Measurements from ENCODE around the gene UBE3D.

GRCh38 chr6:82921258-82921657 is 144.4 kb downstream of the UBE3D start:
- TF ChIP-seq POLR2A (IDR thresholded peaks at IDR 0.05) (no peak), CTCF (IDR thresholded peaks at IDR 0.05) (no peak)
